Measurements from ENCODE around the gene GNAQ. TPM values are rescaled to one million over a fixed set of nuclear protein-coding genes. Genes with fewer than 3 reads are reported as not detected.

Gene GNAQ
- polyA plus RNA-seq, 2 donors, result 11.3 to 12.8 TPM

- WGBS, 2 donors, result 89 to 92% methylated on average over 3 of the region's 3 CpGs
These were observed 272.2 kb downstream of the GNAQ start for GRCh38 chr9:77759391-77759790.

GRCh38 chr9:77756449-77756848 is 275.2 kb downstream of the GNAQ start:
- 21 to 88% methylated on average over 1 of the region's 1 CpG for WGBS, 2 donors
- no peaks in the 10 kb centered on the region for H3K4me1 ChIP-seq (ENCODE audit: control insufficient read depth in 2 of 2, insufficient read depth in 2 of 2, low read length in 1 of 2)
- no peak overlapping the region for H3K27ac ChIP-seq (ENCODE audit: low read depth in 2 of 2, low read length in 1 of 2)
- H3K4me3 ChIP-seq (ENCODE audit: low read depth in 1 of 2, low read length in 2 of 2), result no peak overlapping the region
- H3K27me3 ChIP-seq (ENCODE audit: control insufficient read depth in 1 of 2, insufficient read depth in 2 of 2, low read length in 2 of 2), result no peaks in the 10 kb centered on the region
- H3K36me3 ChIP-seq (ENCODE audit: control insufficient read depth in 2 of 2, insufficient read depth in 2 of 2, low read length in 1 of 2), result no peaks in the 10 kb centered on the region
- no peaks in the 10 kb centered on the region for H3K9me3 ChIP-seq (ENCODE audit: control insufficient read depth in 2 of 2, insufficient read depth in 1 of 2, low read depth in 1 of 2, low read length in 1 of 2)

More at GRCh38 chr9:77759391-77759790, 272.2 kb downstream of the GNAQ start:
- Histone ChIP-seq H3K9me3 (ENCODE audit: control insufficient read depth in 2 of 2, insufficient read depth in 1 of 2, low read depth in 1 of 2, low read length in 1 of 2) (no peaks in the 10 kb centered on the region), H3K4me3 (ENCODE audit: low read depth in 1 of 2, low read length in 2 of 2) (no peak overlapping the region), H3K27me3 (ENCODE audit: control insufficient read depth in 1 of 2, insufficient read depth in 2 of 2, low read length in 2 of 2) (no peaks in the 10 kb centered on the region), H3K27ac (ENCODE audit: low read depth in 2 of 2, low read length in 1 of 2) (no peak overlapping the region), H3K4me1 (ENCODE audit: control insufficient read depth in 2 of 2, insufficient read depth in 2 of 2, low read length in 1 of 2) (no peaks in the 10 kb centered on the region), H3K36me3 (ENCODE audit: control insufficient read depth in 2 of 2, insufficient read depth in 2 of 2, low read length in 1 of 2) (no peaks in the 10 kb centered on the region)

- no peaks in the 10 kb centered on the region for H3K36me3 ChIP-seq (ENCODE audit: control insufficient read depth in 2 of 2, insufficient read depth in 2 of 2, low read length in 1 of 2)
- H3K4me1 ChIP-seq (ENCODE audit: control insufficient read depth in 2 of 2, insufficient read depth in 2 of 2, low read length in 1 of 2), result no peaks in the 10 kb centered on the region
- no peak overlapping the region for H3K27ac ChIP-seq (ENCODE audit: low read depth in 2 of 2, low read length in 1 of 2)
- H3K9me3 ChIP-seq (ENCODE audit: control insufficient read depth in 2 of 2, insufficient read depth in 1 of 2, low read depth in 1 of 2, low read length in 1 of 2), result no peaks in the 10 kb centered on the region
- no peak overlapping the region for H3K4me3 ChIP-seq (ENCODE audit: low read depth in 1 of 2, low read length in 2 of 2)
- H3K27me3 ChIP-seq (ENCODE audit: control insufficient read depth in 1 of 2, insufficient read depth in 2 of 2, low read length in 2 of 2), result no peaks in the 10 kb centered on the region
- 86 to 90% methylated on average over 9 of the region's 9 CpGs for WGBS, 2 donors
These were observed 278.4 kb downstream of the GNAQ start for GRCh38 chr9:77753180-77753579.

- Histone ChIP-seq H3K27ac (ENCODE audit: low read depth in 2 of 2, low read length in 1 of 2) (peak overlapping the region in 1 of 2 donors; percentile 50), H3K27me3 (ENCODE audit: control insufficient read depth in 1 of 2, insufficient read depth in 2 of 2, low read length in 2 of 2) (no peaks in the 10 kb centered on the region), H3K4me3 (ENCODE audit: low read depth in 1 of 2, low read length in 2 of 2) (no peak overlapping the region), H3K36me3 (ENCODE audit: control insufficient read depth in 2 of 2, insufficient read depth in 2 of 2, low read length in 1 of 2) (no peaks in the 10 kb centered on the region), H3K4me1 (ENCODE audit: control insufficient read depth in 2 of 2, insufficient read depth in 2 of 2, low read length in 1 of 2) (no peaks in the 10 kb centered on the region), H3K9me3 (ENCODE audit: control insufficient read depth in 2 of 2, insufficient read depth in 1 of 2, low read depth in 1 of 2, low read length in 1 of 2) (no peaks in the 10 kb centered on the region)
- WGBS, 2 donors, result 41 to 42% methylated on average over 1 of the region's 1 CpG
These were observed 279.1 kb downstream of the GNAQ start for GRCh38 chr9:77752554-77752953.

GRCh38 chr9:77751341-77752091 is 280.1 kb downstream of the GNAQ start:
- Histone ChIP-seq H3K4me3 (ENCODE audit: low read depth in 1 of 2, low read length in 2 of 2) (no peak overlapping the region), H3K27me3 (ENCODE audit: control insufficient read depth in 1 of 2, insufficient read depth in 2 of 2, low read length in 2 of 2) (no peaks in the 10 kb centered on the region), H3K4me1 (ENCODE audit: control insufficient read depth in 2 of 2, insufficient read depth in 2 of 2, low read length in 1 of 2) (no peaks in the 10 kb centered on the region), H3K9me3 (ENCODE audit: control insufficient read depth in 2 of 2, insufficient read depth in 1 of 2, low read depth in 1 of 2, low read length in 1 of 2) (no peaks in the 10 kb centered on the region), H3K36me3 (ENCODE audit: control insufficient read depth in 2 of 2, insufficient read depth in 2 of 2, low read length in 1 of 2) (no peaks in the 10 kb centered on the region), H3K27ac (ENCODE audit: low read depth in 2 of 2, low read length in 1 of 2) (no peak overlapping the region)
- WGBS, 2 donors, result 44 to 51% methylated on average over 8 of the region's 8 CpGs

- no peaks in the 10 kb centered on the region for H3K4me1 ChIP-seq (ENCODE audit: control insufficient read depth in 2 of 2, insufficient read depth in 2 of 2, low read length in 1 of 2)
- no peaks in the 10 kb centered on the region for H3K9me3 ChIP-seq (ENCODE audit: control insufficient read depth in 2 of 2, insufficient read depth in 1 of 2, low read depth in 1 of 2, low read length in 1 of 2)
- WGBS, 2 donors, result 92 to 94% methylated on average over 1 of the region's 1 CpG
- no peaks in the 10 kb centered on the region for H3K36me3 ChIP-seq (ENCODE audit: control insufficient read depth in 2 of 2, insufficient read depth in 2 of 2, low read length in 1 of 2)
- no peaks in the 10 kb centered on the region for H3K27me3 ChIP-seq (ENCODE audit: control insufficient read depth in 1 of 2, insufficient read depth in 2 of 2, low read length in 2 of 2)
- no peak overlapping the region for H3K27ac ChIP-seq (ENCODE audit: low read depth in 2 of 2, low read length in 1 of 2)
- no peak overlapping the region for H3K4me3 ChIP-seq (ENCODE audit: low read depth in 1 of 2, low read length in 2 of 2)
These were observed 280.6 kb downstream of the GNAQ start for GRCh38 chr9:77750981-77751340.

- no peaks in the 10 kb centered on the region for H3K4me1 ChIP-seq (ENCODE audit: control insufficient read depth in 2 of 2, insufficient read depth in 2 of 2, low read length in 1 of 2)
- WGBS, 2 donors, result 39 to 55% methylated on average over 1 of the region's 1 CpG
- H3K9me3 ChIP-seq (ENCODE audit: control insufficient read depth in 2 of 2, insufficient read depth in 1 of 2, low read depth in 1 of 2, low read length in 1 of 2), result no peaks in the 10 kb centered on the region
- no peaks in the 10 kb centered on the region for H3K36me3 ChIP-seq (ENCODE audit: control insufficient read depth in 2 of 2, insufficient read depth in 2 of 2, low read length in 1 of 2)
- H3K27me3 ChIP-seq (ENCODE audit: control insufficient read depth in 1 of 2, insufficient read depth in 2 of 2, low read length in 2 of 2), result no peaks in the 10 kb centered on the region
- no peak overlapping the region for H3K27ac ChIP-seq (ENCODE audit: low read depth in 2 of 2, low read length in 1 of 2)
- H3K4me3 ChIP-seq (ENCODE audit: low read depth in 1 of 2, low read length in 2 of 2), result no peak overlapping the region
These were observed 281.3 kb downstream of the GNAQ start for GRCh38 chr9:77750284-77750683.

GRCh38 chr9:77748214-77748772 is 283.3 kb downstream of the GNAQ start:
- no peaks in the 10 kb centered on the region for H3K27me3 ChIP-seq (ENCODE audit: control insufficient read depth in 1 of 2, insufficient read depth in 2 of 2, low read length in 2 of 2)
- H3K36me3 ChIP-seq (ENCODE audit: control insufficient read depth in 2 of 2, insufficient read depth in 2 of 2, low read length in 1 of 2), result no peaks in the 10 kb centered on the region
- H3K27ac ChIP-seq (ENCODE audit: low read depth in 2 of 2, low read length in 1 of 2), result no peak overlapping the region
- no peaks in the 10 kb centered on the region for H3K9me3 ChIP-seq (ENCODE audit: control insufficient read depth in 2 of 2, insufficient read depth in 1 of 2, low read depth in 1 of 2, low read length in 1 of 2)
- no peak overlapping the region for H3K4me3 ChIP-seq (ENCODE audit: low read depth in 1 of 2, low read length in 2 of 2)
- peaks cover 0 to 2% of the 10 kb centered on the region in 2 donors for H3K4me1 ChIP-seq (ENCODE audit: control insufficient read depth in 2 of 2, insufficient read depth in 2 of 2, low read length in 1 of 2)

- peaks cover 0 to 2% of the 10 kb centered on the region in 2 donors for H3K4me1 ChIP-seq (ENCODE audit: control insufficient read depth in 2 of 2, insufficient read depth in 2 of 2, low read length in 1 of 2)
These were observed 284.4 kb downstream of the GNAQ start for GRCh38 chr9:77747163-77747562.

GRCh38 chr9:77744841-77745430 is 286.7 kb downstream of the GNAQ start:
- Histone ChIP-seq H3K27me3 (ENCODE audit: control insufficient read depth in 1 of 2, insufficient read depth in 2 of 2, low read length in 2 of 2) (no peaks in the 10 kb centered on the region), H3K4me3 (ENCODE audit: low read depth in 1 of 2, low read length in 2 of 2) (no peak overlapping the region), H3K27ac (ENCODE audit: low read depth in 2 of 2, low read length in 1 of 2) (no peak overlapping the region), H3K9me3 (ENCODE audit: control insufficient read depth in 2 of 2, insufficient read depth in 1 of 2, low read depth in 1 of 2, low read length in 1 of 2) (no peaks in the 10 kb centered on the region), H3K4me1 (ENCODE audit: control insufficient read depth in 2 of 2, insufficient read depth in 2 of 2, low read length in 1 of 2) (peaks cover 0 to 2% of the 10 kb centered on the region in 2 donors), H3K36me3 (ENCODE audit: control insufficient read depth in 2 of 2, insufficient read depth in 2 of 2, low read length in 1 of 2) (no peaks in the 10 kb centered on the region)
- 47 to 54% methylated on average over 6 of the region's 6 CpGs for WGBS, 2 donors

More at GRCh38 chr9:77747163-77747562, 284.4 kb downstream of the GNAQ start:
- Histone ChIP-seq H3K36me3 (ENCODE audit: control insufficient read depth in 2 of 2, insufficient read depth in 2 of 2, low read length in 1 of 2) (no peaks in the 10 kb centered on the region), H3K27ac (ENCODE audit: low read depth in 2 of 2, low read length in 1 of 2) (no peak overlapping the region), H3K4me3 (ENCODE audit: low read depth in 1 of 2, low read length in 2 of 2) (no peak overlapping the region), H3K9me3 (ENCODE audit: control insufficient read depth in 2 of 2, insufficient read depth in 1 of 2, low read depth in 1 of 2, low read length in 1 of 2) (no peaks in the 10 kb centered on the region), H3K27me3 (ENCODE audit: control insufficient read depth in 1 of 2, insufficient read depth in 2 of 2, low read length in 2 of 2) (no peaks in the 10 kb centered on the region)
